ENCODE measurements around the gene FAM53B.

DNA sequence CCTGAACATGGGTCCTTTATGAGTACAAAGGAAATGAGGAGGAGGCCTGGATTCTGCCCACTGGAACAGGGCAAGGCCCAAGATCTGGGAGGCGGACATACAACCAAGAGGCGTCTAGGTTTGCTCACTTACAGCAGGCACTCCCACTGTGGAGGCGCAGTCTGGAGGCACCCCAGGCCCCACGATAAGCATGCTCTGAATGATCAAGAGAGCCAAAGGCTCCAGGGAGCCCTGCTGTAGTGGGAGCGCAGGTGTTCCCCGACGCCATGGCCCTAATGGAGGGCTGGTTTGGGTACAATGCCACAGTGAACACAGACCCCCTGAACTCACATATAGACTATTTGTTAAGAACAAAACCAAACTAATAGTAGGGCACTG is 88.1 kb downstream of the FAM53B start:
- TF ChIP-seq CTCF (conservative IDR thresholded peaks at IDR 0.05; ENCODE audit: low read length) = no peak
- no peak for TF ChIP-seq EZH2phosphoT487 (IDR thresholded peaks at IDR 0.05; ENCODE audit: borderline replicate concordance, low read depth, low read length)
